HEK293 (cell line): ENCODE data around the gene SCAF1.

Experiments
- CTCF ChIA-PET: fragments of 350-600 bp; formaldehyde crosslinking; extraction: SDS; loops from one replicate; lab custom pipeline; 2021; ENCODE audit warnings: antibody characterized with exemption; lab: Yijun Ruan, JAX
- POLR2A ChIA-PET: fragments of 300-600 bp; formaldehyde crosslinking; extraction: SDS; loops from one replicate; lab custom pipeline; 2020; ENCODE audit warnings: antibody characterized with exemption, inconsistent platforms; lab: Yijun Ruan, JAX
- H3K27ac ChIP-seq: fragments of 200-500 bp; sonication (Bioruptor generic); 2 replicates; pipeline ENCODE4 v1.5.1; 2014; ENCODE audit warnings: low read depth, low read length, control low read depth, inconsistent platforms; ENCODE audit errors: extremely low read depth
- H3K36me3 ChIP-seq, 2 experiments: fragments of 200-500 bp in 1 of 2; sonication (Bioruptor generic) in 1 of 2; 1 replicate in 1 of 2; 2 replicates in 1 of 2; pipeline ENCODE4 v1.5.1; 2014 to 2017; ENCODE audit warnings: inconsistent platforms in 2 of 2, low read length in 2 of 2; ENCODE audit not compliant: control insufficient read depth in 2 of 2, insufficient read depth in 1 of 2
- H3K4me1 ChIP-seq: fragments of 200-500 bp; sonication (Bioruptor generic); 2 replicates; pipeline ENCODE4 v1.5.1; 2014; ENCODE audit warnings: mild to moderate bottlenecking, low read length, inconsistent platforms; ENCODE audit not compliant: control insufficient read depth, insufficient read depth
- H3K4me3 ChIP-seq: 2 replicates; pipeline ENCODE4 v1.5.1; 2011; ENCODE audit warnings: low read depth, mild to moderate bottlenecking, control low read depth, low read length, moderate library complexity
- H3K9me3 ChIP-seq: fragments of 200-500 bp; sonication (Bioruptor generic); 2 replicates; pipeline ENCODE4 v1.5.1; 2014; ENCODE audit warnings: low read depth, low read length, inconsistent platforms; ENCODE audit not compliant: control insufficient read depth, insufficient read depth
- EGR2 ChIP-seq: fragments of 450-650 bp; formaldehyde crosslinking; IDR thresholded peaks from 2 replicates; pipeline ENCODE4 v1.5.1; 2016; ENCODE audit warnings: low read depth, missing biosample characterization, missing genetic modification characterization
- KLF10 ChIP-seq: fragments of 450-650 bp; IDR thresholded peaks from 2 replicates; pipeline ENCODE4 v1.5.1; 2018; ENCODE audit warnings: missing biosample characterization, mild to moderate bottlenecking, missing genetic modification characterization
- KLF9 ChIP-seq: fragments of 450-650 bp; formaldehyde crosslinking; IDR thresholded peaks from 2 replicates; pipeline ENCODE4 v1.5.1; 2016; ENCODE audit warnings: missing biosample characterization, missing genetic modification characterization, low read depth
- SCRT2 ChIP-seq: fragments of 450-650 bp; formaldehyde crosslinking; IDR thresholded peaks from 2 replicates; pipeline ENCODE4 v1.5.1; 2016; ENCODE audit warnings: missing biosample characterization, missing genetic modification characterization
- ZFHX2 ChIP-seq: fragments of 450-650 bp; formaldehyde crosslinking; conservative IDR thresholded peaks from 2 replicates; pipeline ENCODE4 v1.5.1; 2016; ENCODE audit warnings: missing biosample characterization, missing genetic modification characterization
- ZFP69B ChIP-seq: fragments of 450-650 bp; formaldehyde crosslinking; IDR thresholded peaks from 2 replicates; pipeline ENCODE4 v1.5.1; 2016; ENCODE audit warnings: missing biosample characterization, missing genetic modification characterization
- ZNF2 ChIP-seq: fragments of 450-650 bp; formaldehyde crosslinking; IDR thresholded peaks from 2 replicates; pipeline ENCODE4 v1.5.1; 2016; ENCODE audit warnings: missing biosample characterization, missing genetic modification characterization
- ZNF24 ChIP-seq: fragments of 450-650 bp; formaldehyde crosslinking; IDR thresholded peaks from 2 replicates; pipeline ENCODE4 v1.5.1; 2016; ENCODE audit warnings: missing biosample characterization, missing genetic modification characterization
- ZNF398 ChIP-seq: fragments of 450-650 bp; formaldehyde crosslinking; IDR thresholded peaks from 2 replicates; pipeline ENCODE4 v1.5.1; 2017; ENCODE audit warnings: missing biosample characterization, missing genetic modification characterization
- ZNF555 ChIP-seq: fragments of 450-650 bp; formaldehyde crosslinking; conservative IDR thresholded peaks from 2 replicates; pipeline ENCODE4 v1.5.1; 2017; ENCODE audit warnings: missing biosample characterization, mild to moderate bottlenecking, missing genetic modification characterization, inconsistent platforms
- ZNF558 ChIP-seq: fragments of 450-650 bp; formaldehyde crosslinking; IDR thresholded peaks from 2 replicates; pipeline ENCODE4 v1.5.1; 2016; ENCODE audit warnings: missing biosample characterization, missing genetic modification characterization
- ZNF76 ChIP-seq: fragments of 450-650 bp; formaldehyde crosslinking; IDR thresholded peaks from 2 replicates; pipeline ENCODE4; 2016; ENCODE audit warnings: low read depth, missing biosample characterization, missing genetic modification characterization, borderline replicate concordance
- ZNF768 ChIP-seq: fragments of 450-650 bp; formaldehyde crosslinking; IDR thresholded peaks from 2 replicates; pipeline ENCODE4 v1.5.1; 2018; ENCODE audit warnings: missing biosample characterization, mild to moderate bottlenecking, missing genetic modification characterization
- TF ChIP-seq, protein P1 (sequence below): fragments of 450-650 bp; formaldehyde crosslinking; IDR thresholded peaks from 2 replicates; pipeline ENCODE4 v1.5.1; 2016; ENCODE audit warnings: missing biosample characterization, missing genetic modification characterization, low read depth
- TF ChIP-seq, protein P2 (sequence below): fragments of 450-650 bp; formaldehyde crosslinking; IDR thresholded peaks from 2 replicates; pipeline ENCODE4; 2016; ENCODE audit warnings: missing biosample characterization, missing genetic modification characterization

Gene SCAF1

DNA sequence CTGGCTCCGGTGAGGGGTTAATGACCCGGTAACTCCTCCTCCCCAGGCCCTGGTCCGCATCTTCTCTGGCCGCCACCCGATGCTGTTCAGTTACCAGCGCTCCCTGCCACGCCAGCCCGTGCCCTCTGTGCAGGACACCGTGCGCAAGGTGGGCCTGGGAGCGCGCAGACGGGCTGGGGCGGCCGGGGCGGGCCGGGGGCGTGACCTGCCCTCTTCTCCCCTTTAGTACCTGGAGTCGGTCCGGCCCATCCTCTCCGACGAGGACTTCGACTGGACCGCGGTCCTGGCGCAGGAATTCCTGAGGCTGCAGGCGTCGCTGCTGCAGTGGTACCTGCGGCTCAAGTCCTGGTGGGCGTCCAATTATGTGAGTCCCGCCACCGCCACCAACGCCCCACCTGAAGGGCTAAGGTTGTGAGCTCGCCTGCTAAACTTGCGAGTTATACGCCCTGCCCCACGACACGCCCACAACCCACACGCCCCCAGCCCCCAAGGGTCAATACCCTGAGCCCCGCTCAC, 59.3 kb downstream of the SCAF1 start:
- TF ChIP-seq ZNF398 (tag by site-specific recombination) (no peak), ZFP69B (no peak), ZNF558 (no peak), KLF10 (tag by site-specific recombination) (peak; percentile 49; the same call in 1 of the 2 replicates), ZNF24 (tag by site-specific recombination) (no peak), EGR2 (tag by site-specific recombination) (peak; percentile 46; the same call in 1 of the 2 replicates), SCRT2 (no peak), KLF9 (tag by site-specific recombination) (peak; percentile 46; the same call in 1 of the 2 replicates), ZFHX2 (tag by site-specific recombination) (peak; percentile 69)
- TF ChIP-seq, protein P1, sequence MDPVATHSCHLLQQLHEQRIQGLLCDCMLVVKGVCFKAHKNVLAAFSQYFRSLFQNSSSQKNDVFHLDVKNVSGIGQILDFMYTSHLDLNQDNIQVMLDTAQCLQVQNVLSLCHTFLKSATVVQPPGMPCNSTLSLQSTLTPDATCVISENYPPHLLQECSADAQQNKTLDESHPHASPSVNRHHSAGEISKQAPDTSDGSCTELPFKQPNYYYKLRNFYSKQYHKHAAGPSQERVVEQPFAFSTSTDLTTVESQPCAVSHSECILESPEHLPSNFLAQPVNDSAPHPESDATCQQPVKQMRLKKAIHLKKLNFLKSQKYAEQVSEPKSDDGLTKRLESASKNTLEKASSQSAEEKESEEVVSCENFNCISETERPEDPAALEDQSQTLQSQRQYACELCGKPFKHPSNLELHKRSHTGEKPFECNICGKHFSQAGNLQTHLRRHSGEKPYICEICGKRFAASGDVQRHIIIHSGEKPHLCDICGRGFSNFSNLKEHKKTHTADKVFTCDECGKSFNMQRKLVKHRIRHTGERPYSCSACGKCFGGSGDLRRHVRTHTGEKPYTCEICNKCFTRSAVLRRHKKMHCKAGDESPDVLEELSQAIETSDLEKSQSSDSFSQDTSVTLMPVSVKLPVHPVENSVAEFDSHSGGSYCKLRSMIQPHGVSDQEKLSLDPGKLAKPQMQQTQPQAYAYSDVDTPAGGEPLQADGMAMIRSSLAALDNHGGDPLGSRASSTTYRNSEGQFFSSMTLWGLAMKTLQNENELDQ (tag by site-specific recombination), result no peak
- TF ChIP-seq, protein P2, sequence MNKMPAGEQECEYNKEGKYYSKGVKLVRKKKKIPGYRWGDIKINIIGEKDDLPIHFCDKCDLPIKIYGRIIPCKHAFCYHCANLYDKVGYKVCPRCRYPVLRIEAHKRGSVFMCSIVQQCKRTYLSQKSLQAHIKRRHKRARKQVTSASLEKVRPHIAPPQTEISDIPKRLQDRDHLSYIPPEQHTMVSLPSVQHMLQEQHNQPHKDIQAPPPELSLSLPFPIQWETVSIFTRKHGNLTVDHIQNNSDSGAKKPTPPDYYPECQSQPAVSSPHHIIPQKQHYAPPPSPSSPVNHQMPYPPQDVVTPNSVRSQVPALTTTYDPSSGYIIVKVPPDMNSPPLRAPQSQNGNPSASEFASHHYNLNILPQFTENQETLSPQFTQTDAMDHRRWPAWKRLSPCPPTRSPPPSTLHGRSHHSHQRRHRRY (tag by site-specific recombination), result no peak

DNA sequence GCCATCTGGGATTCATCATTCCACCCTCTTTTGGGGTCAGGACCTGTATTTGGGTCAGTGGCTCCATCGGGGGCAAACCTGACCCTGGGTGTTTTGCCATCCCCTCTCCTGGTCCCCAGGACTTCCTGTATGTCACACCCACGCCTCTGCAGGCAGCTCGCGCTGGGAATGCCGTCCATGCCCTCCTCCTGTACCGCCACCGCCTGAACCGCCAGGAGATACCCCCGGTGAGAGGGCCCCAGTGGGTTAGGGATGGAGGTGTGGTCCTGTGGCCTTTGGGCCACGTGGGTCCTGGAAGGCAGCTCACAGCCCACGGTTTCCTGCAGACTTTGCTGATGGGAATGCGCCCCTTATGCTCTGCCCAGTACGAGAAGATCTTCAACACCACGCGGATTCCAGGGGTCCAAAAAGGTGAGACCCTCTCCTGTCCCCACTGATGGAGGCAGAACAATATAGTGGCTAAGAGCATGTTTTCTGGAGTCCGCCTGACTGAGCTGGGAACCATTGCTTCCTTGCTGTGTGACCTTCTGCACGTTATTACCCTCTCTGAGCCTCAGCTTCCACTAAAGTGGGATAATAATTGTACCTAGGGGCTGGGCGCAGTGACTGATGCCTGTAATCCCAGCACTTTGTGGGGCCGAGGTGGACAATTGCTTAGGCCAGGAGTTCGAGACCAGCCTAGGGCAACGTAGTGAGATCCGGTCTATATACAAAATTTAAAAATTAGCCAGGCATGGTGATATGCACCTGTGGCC, 63.1 kb downstream of the SCAF1 start:
- no peak overlapping the region for H3K27ac ChIP-seq
- TF ChIP-seq ZNF768 (tag by site-specific recombination) (peak; percentile 85; the same call in 1 of the 2 replicates), ZNF555 (no peak)
- CTCF ChIA-PET, result interaction anchor here (0.6 to 2.0 kb wide), 2 partner anchors 24 to 41 kb away, joined by 3 to 6 read pairs; no protein-coding TSS in a partner anchor
- H3K9me3 ChIP-seq, result no peaks in the 10 kb centered on the region
- no peaks in the 10 kb centered on the region; a peak in 1 of 3 replicates for H3K36me3 ChIP-seq
- POLR2A ChIA-PET, result no interaction called here
- no peak overlapping the region for H3K4me3 ChIP-seq
- no peaks in the 10 kb centered on the region for H3K4me1 ChIP-seq

More for the DNA sequence above, 59.3 kb downstream of the SCAF1 start:
- ChIA-PET CTCF (no interaction called here), POLR2A (no interaction called here)
- no peaks in the 10 kb centered on the region for H3K9me3 ChIP-seq
- no peaks in the 10 kb centered on the region for H3K4me1 ChIP-seq
- H3K27ac ChIP-seq, result no peak overlapping the region
- H3K4me3 ChIP-seq, result no peak overlapping the region
- H3K36me3 ChIP-seq, result no peaks in the 10 kb centered on the region; a peak in 1 of 3 replicates

DNA sequence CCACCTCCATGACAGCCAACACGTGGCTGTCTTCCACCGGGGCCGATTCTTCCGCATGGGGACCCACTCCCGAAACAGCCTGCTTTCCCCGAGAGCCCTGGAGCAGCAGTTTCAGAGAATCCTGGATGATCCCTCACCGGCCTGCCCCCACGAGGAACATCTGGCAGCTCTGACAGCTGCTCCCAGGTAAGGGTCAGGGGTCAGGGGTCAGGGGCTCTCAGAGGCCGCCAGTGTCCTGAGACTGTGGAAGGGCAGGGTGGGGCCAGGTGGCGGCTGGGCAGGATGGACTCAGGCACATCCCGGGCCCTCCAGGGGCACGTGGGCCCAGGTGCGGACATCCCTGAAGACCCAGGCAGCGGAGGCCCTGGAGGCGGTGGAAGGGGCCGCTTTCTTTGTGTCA, 63.9 kb downstream of the SCAF1 start:
- Histone ChIP-seq H3K4me3 (no peak overlapping the region), H3K27ac (no peak overlapping the region), H3K36me3 (no peaks in the 10 kb centered on the region; a peak in 1 of 3 replicates), H3K4me1 (no peaks in the 10 kb centered on the region), H3K9me3 (no peaks in the 10 kb centered on the region)
- POLR2A ChIA-PET, result no interaction called here
- CTCF ChIA-PET, result interaction anchor here (0.6 to 1.6 kb wide), 2 partner anchors 12 to 41 kb away, joined by 3 to 4 read pairs; no protein-coding TSS in a partner anchor
- no peak for TF ChIP-seq ZNF2 (tag by site-specific recombination)
- no peak for TF ChIP-seq ZNF76 (tag by site-specific recombination)
